H1 (cell line): ENCODE data around the gene ABCD1. TPM values are rescaled to one million over a fixed set of nuclear protein-coding genes. Genes with fewer than 3 reads are reported as not detected.

Source experiments
- CTCF ChIA-PET: fragments of 300-600 bp; sonication (Branson Sonifier 250); formaldehyde crosslinking; loops from one replicate; lab custom pipeline; 2021; ENCODE audit not compliant: partially characterized antibody; lab: Charles Lee
- POLR2A ChIA-PET: fragments of 300-600 bp; sonication (Branson Sonifier 250); formaldehyde crosslinking; loops from one replicate; lab custom pipeline; 2021; ENCODE audit warnings: inconsistent platforms; ENCODE audit not compliant: partially characterized antibody; lab: Charles Lee
- DNase-seq, 2 experiments: peaks; one replicate each; pipeline versions ENCODE4 v3.0.0 to v3.0.0-alpha.2; 2010 to 2022; ENCODE audit warnings: low spot score in 2 of 2, low read depth in 1 of 2, mixed read lengths in 1 of 2
- FAIRE-seq: peaks from 2 replicates; lab custom pipeline; 2011; peaks lifted over from hg19 to GRCh38; lab: Jason Lieb, UNC
- H2AFZ ChIP-seq: 2 replicates; pipeline ENCODE4 v1.8.1; 2012; ENCODE audit warnings: low read length, inconsistent platforms
- H2AK5ac ChIP-seq: 2 replicates; pipeline ENCODE4 v1.6.1; 2013; ENCODE audit warnings: low read depth, low read length
- H2BK120ac ChIP-seq: replicated peaks from 2 replicates; pipeline ENCODE3; 2013; ENCODE audit warnings: low read depth, low read length, inconsistent platforms
- H2BK12ac ChIP-seq: 2 replicates; pipeline ENCODE4 v1.6.1; 2013; ENCODE audit warnings: low read depth, low read length
- H2BK15ac ChIP-seq: 2 replicates; pipeline ENCODE4 v1.6.1; 2013; ENCODE audit warnings: low read length
- H2BK20ac ChIP-seq: 2 replicates; pipeline ENCODE4 v1.6.1; 2013; ENCODE audit warnings: low read length
- H2BK5ac ChIP-seq: 2 replicates; pipeline ENCODE4 v1.6.1; 2013; ENCODE audit warnings: low read depth, low read length
- H3K14ac ChIP-seq: 2 replicates; pipeline ENCODE4 v1.6.1; 2013; ENCODE audit warnings: inconsistent platforms; ENCODE audit not compliant: insufficient read length
- H3K18ac ChIP-seq: 2 replicates; pipeline ENCODE4 v1.6.1; 2013; ENCODE audit warnings: low read length; ENCODE audit errors: extremely low read depth
- H3K23ac ChIP-seq: 2 replicates; pipeline ENCODE4 v1.6.1; 2013; ENCODE audit warnings: inconsistent platforms; ENCODE audit not compliant: insufficient read length
- H3K23me2 ChIP-seq: 2 replicates; pipeline ENCODE4 v1.6.1; 2013; ENCODE audit warnings: low read depth, low read length
- H3K27ac ChIP-seq: 2 replicates; pipeline ENCODE4 v1.6.1; 2011; ENCODE audit warnings: low read depth, low read length, inconsistent platforms
- H3K27me3 ChIP-seq, 4 experiments: replicated peaks in 1 of 4; 1 replicate in 1 of 4; 2 replicates in 3 of 4; pipeline versions ENCODE4 v1.6.1 to v1.8.1; 2011 to 2013; ENCODE audit warnings: low read length in 3 of 4, mild to moderate bottlenecking in 3 of 4, inconsistent platforms in 2 of 4, mixed read lengths in 2 of 4, moderate library complexity in 1 of 4; ENCODE audit not compliant: control insufficient read depth in 3 of 4, insufficient read depth in 3 of 4; ENCODE audit errors: extremely low read depth in 1 of 4
- H3K36me3 ChIP-seq, 4 experiments: 2 replicates each; pipeline versions ENCODE4 v1.6.1 to v1.8.1; 2011 to 2013; ENCODE audit warnings: mild to moderate bottlenecking in 4 of 4, low read length in 3 of 4, moderate library complexity in 2 of 4, control low read depth in 1 of 4, inconsistent platforms in 1 of 4; ENCODE audit not compliant: insufficient read depth in 4 of 4, control insufficient read depth in 2 of 4
- H3K4ac ChIP-seq: replicated peaks from 2 replicates; pipeline ENCODE3; 2013; ENCODE audit warnings: low read length, low read depth, mixed read lengths, inconsistent platforms; ENCODE audit not compliant: insufficient read length
- H3K4me1 ChIP-seq, 4 experiments: replicated peaks in 1 of 4; 1 replicate in 1 of 4; 2 replicates in 3 of 4; pipeline versions ENCODE4 v1.6.1 to v1.8.1; 2011 to 2013; ENCODE audit warnings: low read length in 3 of 4, inconsistent platforms in 2 of 4, mixed read lengths in 1 of 4; ENCODE audit not compliant: insufficient read depth in 4 of 4, control insufficient read depth in 3 of 4
- H3K4me2 ChIP-seq, 2 experiments: 2 replicates each; pipeline versions ENCODE4 v1.6.1 to v1.8.1; 2011 to 2013; ENCODE audit warnings: low read depth in 2 of 2, low read length in 2 of 2, control low read depth in 1 of 2, inconsistent platforms in 1 of 2, mild to moderate bottlenecking in 1 of 2; ENCODE audit not compliant: insufficient read depth in 1 of 2
- H3K4me3 ChIP-seq, 4 experiments: fragments of 200-600, 300-600 bp in 1 of 4; sonication (generic), shearing (Covaris generic), sonication (Bioruptor Twin) in 1 of 4; 2 replicates each; pipeline versions ENCODE4 v1.5.1 to v1.8.1; 2011 to 2016; ENCODE audit warnings: low read length in 4 of 4, low read depth in 3 of 4, control low read depth in 2 of 4, inconsistent platforms in 2 of 4, mild to moderate bottlenecking in 2 of 4, mixed read lengths in 1 of 4, moderate library complexity in 1 of 4; ENCODE audit not compliant: insufficient read depth in 2 of 4; ENCODE audit errors: extremely low read depth in 1 of 4
- H3K56ac ChIP-seq: replicated peaks from 2 replicates; pipeline ENCODE3; 2013; ENCODE audit warnings: low read depth, mild to moderate bottlenecking, mixed read lengths, low read length, inconsistent platforms; ENCODE audit not compliant: insufficient read length
- H3K79me1 ChIP-seq: 2 replicates; pipeline ENCODE4 v1.6.1; 2013; ENCODE audit warnings: low read depth, low read length, control low read depth
- H3K79me2 ChIP-seq, 2 experiments: 2 replicates each; pipeline versions ENCODE4 v1.6.1 to v1.8.1; 2012 to 2013; ENCODE audit warnings: low read length in 2 of 2, mild to moderate bottlenecking in 2 of 2, inconsistent platforms in 1 of 2; ENCODE audit not compliant: insufficient read depth in 2 of 2, control insufficient read depth in 1 of 2
- H3K9ac ChIP-seq, 4 experiments: replicated peaks in 1 of 4; 1 replicate in 1 of 4; 2 replicates in 3 of 4; pipeline versions ENCODE4 v1.6.1 to v1.8.1; 2011 to 2013; ENCODE audit warnings: low read depth in 3 of 4, low read length in 3 of 4, control low read depth in 2 of 4, mild to moderate bottlenecking in 2 of 4, moderate library complexity in 2 of 4, inconsistent platforms in 1 of 4; ENCODE audit errors: extremely low read depth in 1 of 4
- H3K9me3 ChIP-seq, 2 experiments: 2 replicates each; pipeline versions ENCODE4 v1.6.1 to v1.8.1; 2012 to 2013; ENCODE audit warnings: mild to moderate bottlenecking in 2 of 2, moderate library complexity in 2 of 2, control low read depth in 1 of 2, inconsistent platforms in 1 of 2, low read depth in 1 of 2, low read length in 1 of 2, mixed read lengths in 1 of 2; ENCODE audit not compliant: insufficient read depth in 2 of 2
- H4K20me1 ChIP-seq, 2 experiments: replicated peaks in 1 of 2; 2 replicates each; pipeline versions ENCODE3 to v1.8.1; 2011 to 2013; ENCODE audit warnings: inconsistent platforms in 2 of 2, low read length in 2 of 2, mild to moderate bottlenecking in 1 of 2; ENCODE audit not compliant: insufficient read depth in 2 of 2, control insufficient read depth in 1 of 2
- H4K5ac ChIP-seq: 2 replicates; pipeline ENCODE4 v1.6.1; 2013; ENCODE audit warnings: low read length, low read depth, mixed read lengths, inconsistent platforms; ENCODE audit not compliant: insufficient read length
- H4K8ac ChIP-seq: 2 replicates; pipeline ENCODE4 v1.8.0; 2013; ENCODE audit warnings: mild to moderate bottlenecking, moderate library complexity, low read length, inconsistent platforms; ENCODE audit not compliant: insufficient read depth; ENCODE audit errors: extremely low read depth
- H4K91ac ChIP-seq: replicated peaks from 2 replicates; pipeline ENCODE3; 2013; ENCODE audit warnings: low read length, mixed read lengths, inconsistent platforms; ENCODE audit not compliant: insufficient read length
- ASH2L ChIP-seq: fragments of 200-600, 300-600 bp; sonication (generic); IDR thresholded peaks from one replicate; pipeline ENCODE4 v1.7.1; 2017; ENCODE audit warnings: low read length
- ATF2 ChIP-seq: IDR thresholded peaks from 2 replicates; pipeline ENCODE4 v1.6.1; 2012; ENCODE audit warnings: low read length, inconsistent platforms
- GABPA ChIP-seq: IDR thresholded peaks from 2 replicates; pipeline ENCODE4 v1.6.1; 2011; ENCODE audit warnings: mild to moderate bottlenecking, low read length, moderate library complexity, borderline replicate concordance; ENCODE audit not compliant: insufficient read depth
- HDAC2 ChIP-seq, 2 experiments: fragments of 300-600 bp in 1 of 2; sonication (generic) in 1 of 2; IDR thresholded peaks; 2 replicates each; pipeline ENCODE4 v1.6.1; 2011 to 2012; ENCODE audit warnings: low read depth in 2 of 2, low read length in 2 of 2, mild to moderate bottlenecking in 2 of 2, moderate library complexity in 2 of 2, borderline replicate concordance in 1 of 2, inconsistent platforms in 1 of 2
- JUN ChIP-seq: IDR thresholded peaks from 2 replicates; pipeline ENCODE4 v1.6.1; 2011; ENCODE audit warnings: low read depth, mild to moderate bottlenecking, improper control_type of control experiment, low read length
- SIRT6 ChIP-seq: IDR thresholded peaks from one replicate; pipeline ENCODE4 v1.7.1; 2012; ENCODE audit warnings: low read length, inconsistent platforms
- WGBS, 2 experiments: shearing (Covaris generic) in 1 of 2; methylation state at CpG; one replicate each; pipeline versions ENCODE4 v1.1.6 to v1.1.7; 2013 to 2015; ENCODE audit warnings: low lambda C conversion rate in 2 of 2, mixed read lengths in 2 of 2, inconsistent platforms in 1 of 2, low coverage in 1 of 2, missing lambda C conversion rate in 1 of 2; ENCODE audit not compliant: insufficient replicate concordance in 2 of 2, insufficient coverage in 1 of 2, insufficient read length in 1 of 2; ENCODE audit errors: extremely low coverage in 1 of 2, missing lambda C conversion rate in 1 of 2; 5-methylcytosine and 5-hydroxymethylcytosine counted together
- polyA plus RNA-seq, 7 experiments: library from polyadenylated mRNA; depleted of rRNA in 3 of 7; stranded (reverse) in 5 of 7; unstranded in 2 of 7; fragments of >200 nt in 5 of 7; fragments of 200-250 nt in 2 of 7; gene quantifications; 1 replicate in 5 of 7; 2 replicates in 1 of 7; 4 replicates in 1 of 7; pipeline versions ENCODE4 v1.2.1 to v1.2.3, GENCODE V29; 2011 to 2013; ENCODE audit warnings: missing spikeins in 2 of 7, mixed read lengths in 2 of 7
- total RNA-seq: library from RNA; stranded (reverse); fragmentation: NEBNext Ultra II Directional; extraction: Animal tissue kit (Norgen Biotek cat#: 25700); gene quantifications from 2 replicates; pipeline ENCODE4 v1.2.1, GENCODE V29; 2021

The ABCD1 gene
- total and polyA plus RNA-seq, 2 of the 8 experiments (the other 6 are each of a cell fraction or from before 2014, with no cell fraction given), result 3.1 to 6.6 TPM

GRCh38 chrX:153774576-153775292, 50.1 kb downstream of the ABCD1 start:
- no peak overlapping the region for H2BK120ac ChIP-seq
- CTCF ChIA-PET, result interaction anchor here (0.6 to 1.6 kb wide), 3 partner anchors 78 to 144 kb away, joined by 3 to 4 read pairs (median 3); no protein-coding TSS in a partner anchor
- DNase-seq (no peak), FAIRE-seq (no peak)
- no peak overlapping the region for H3K4ac ChIP-seq
- H2AFZ ChIP-seq, result no peak overlapping the region
- no peak for TF ChIP-seq HDAC2 (IDR thresholded peaks at IDR 0.05; ENCODE audit: borderline replicate concordance in 1 of 2, low read depth in 2 of 2, low read length in 2 of 2)
- TF ChIP-seq GABPA, result no peak
- no peak for TF ChIP-seq ATF2
- TF ChIP-seq ASH2L, result no peak
- no peak for TF ChIP-seq SIRT6
- no peak for TF ChIP-seq JUN
- no peak overlapping the region for H3K23ac ChIP-seq
- no peaks in the 10 kb centered on the region for H3K4me1 ChIP-seq
- H3K9me3 ChIP-seq, result no peaks in the 10 kb centered on the region
- H4K20me1 ChIP-seq, result no peaks in the 10 kb centered on the region
- H2BK5ac ChIP-seq, result no peak overlapping the region
- no peak overlapping the region for H3K4me3 ChIP-seq
- H4K8ac ChIP-seq, result no peak overlapping the region
- no peak overlapping the region for H3K4me2 ChIP-seq
- H3K18ac ChIP-seq, result no peak overlapping the region
- no peaks in the 10 kb centered on the region for H3K23me2 ChIP-seq
- WGBS, 2 experiments, result 82% methylated on average over 13 of the region's 37 CpGs; no CpG with 5 or more reads in 1 of the 2 experiments
- no peak overlapping the region for H3K27ac ChIP-seq
- H4K91ac ChIP-seq, result no peak overlapping the region
- no peak overlapping the region for H2BK12ac ChIP-seq
- no peak overlapping the region for H3K9ac ChIP-seq
- POLR2A ChIA-PET, result interaction anchor here (0.7 kb wide), 1 partner anchor 9 kb away, joined by 3 read pairs; no protein-coding TSS in a partner anchor
- H3K27me3 ChIP-seq, result no peaks in the 10 kb centered on the region
- no peaks in the 10 kb centered on the region for H3K79me1 ChIP-seq
- no peak overlapping the region for H2BK15ac ChIP-seq
- no peak overlapping the region for H2BK20ac ChIP-seq
- H3K36me3 ChIP-seq, result no peaks in the 10 kb centered on the region
- no peak overlapping the region for H2AK5ac ChIP-seq
- no peak overlapping the region for H4K5ac ChIP-seq
- H3K79me2 ChIP-seq, result no peaks in the 10 kb centered on the region
- H3K14ac ChIP-seq, result no peak overlapping the region
- H3K56ac ChIP-seq, result no peak overlapping the region
